ENCODE measurements around the gene HMG20A.
"Not testable (repeated sequence)": the region's sequence is repeated elsewhere in the genome, so short reads cannot be mapped to it uniquely, and the experiment has no call there.

The HMG20A gene

DNA sequence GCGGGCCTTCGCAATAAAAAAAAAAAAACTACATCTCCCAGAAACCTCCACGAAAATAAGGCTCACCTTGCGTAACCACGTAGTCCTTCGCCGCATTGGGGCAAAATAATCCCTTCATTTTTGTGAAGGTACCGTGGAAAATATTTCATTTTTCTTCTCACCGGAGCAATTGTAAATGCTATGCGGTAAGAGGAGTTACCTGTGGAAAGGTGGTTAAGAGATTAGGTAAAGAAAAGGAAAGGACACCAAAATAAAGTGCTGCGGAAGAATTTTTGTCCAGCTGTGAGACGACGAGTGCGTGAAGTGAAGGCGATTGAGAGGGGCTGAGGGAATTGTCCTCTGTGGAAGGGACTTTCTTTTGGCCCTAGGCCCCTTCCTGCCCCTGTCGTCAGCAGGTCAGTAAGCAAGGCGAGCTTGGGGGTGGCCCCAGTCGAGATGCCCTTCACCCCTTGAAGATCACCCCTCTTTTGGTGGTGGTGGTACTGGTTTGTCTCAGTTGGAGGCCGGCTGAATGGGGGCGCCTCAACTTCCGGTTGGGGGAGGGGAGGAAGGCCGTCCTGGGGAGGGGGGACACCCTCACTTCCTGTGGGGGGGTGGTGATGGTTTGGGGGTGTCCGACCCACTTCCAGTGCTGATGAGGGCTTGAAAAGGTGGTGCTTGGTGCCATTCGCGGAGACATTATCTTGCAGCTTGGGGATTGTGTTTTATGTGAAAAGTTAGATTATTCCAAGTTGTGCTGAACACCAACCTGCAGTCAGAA is at the start of gene HMG20A:
TSS of gene HMG20A (plus strand) at position 279 of the 760 bp plus-strand sequence. CDS start 37,520 bp downstream, outside the sequence.
- DNase-seq: peak; percentile 86

DNA sequence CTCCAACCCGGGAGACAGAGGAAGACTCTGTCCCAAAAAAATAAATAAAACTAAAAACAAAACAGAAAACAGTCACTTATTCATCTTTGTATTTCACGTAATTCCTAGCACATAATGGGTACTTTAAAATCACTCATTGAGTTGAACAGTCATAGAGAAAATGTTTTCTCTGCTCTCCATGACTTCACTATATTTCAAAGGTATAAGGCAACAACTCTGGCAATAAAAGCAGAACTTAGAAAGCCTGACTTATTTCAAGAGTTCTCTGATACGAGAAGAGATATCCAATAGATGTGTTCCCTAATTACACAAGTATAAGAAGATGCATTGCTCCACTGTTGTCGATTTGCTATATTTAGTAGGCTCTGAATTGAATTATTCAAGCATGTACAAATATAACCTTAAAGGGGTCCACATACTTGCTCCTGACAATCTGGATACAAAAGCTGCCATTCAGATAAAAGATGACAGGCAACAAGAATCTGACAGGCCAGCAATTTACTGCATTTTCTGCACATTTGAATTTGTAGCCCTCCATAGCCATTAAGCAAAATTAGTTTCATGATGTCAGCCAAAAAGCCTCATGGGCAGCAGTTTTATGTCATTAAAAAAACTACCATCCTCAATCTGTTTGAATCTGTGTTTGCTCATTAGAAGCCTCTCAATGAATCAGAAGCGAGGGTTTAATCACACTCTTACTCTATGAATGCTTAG is 48.7 kb upstream of the HMG20A start:
- no peak for DNase-seq

DNA sequence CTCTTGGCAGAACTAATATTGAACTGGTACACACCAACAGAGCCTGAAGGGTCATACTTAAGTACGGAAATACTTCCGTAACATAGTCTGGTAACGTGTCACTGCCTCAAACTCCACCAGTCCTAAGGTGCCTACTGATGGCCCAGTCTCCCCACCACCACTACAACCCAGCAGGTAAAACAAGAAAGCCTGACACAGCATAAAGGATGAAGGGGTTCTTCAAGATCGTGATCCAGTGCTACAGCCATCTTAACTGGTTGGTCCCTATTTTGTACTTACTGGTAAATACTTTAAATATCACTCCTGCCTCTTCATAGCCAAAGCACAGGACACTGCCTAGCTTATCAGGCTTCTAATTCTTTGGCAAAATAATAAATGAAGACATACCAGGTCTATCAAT is 47.2 kb upstream of the HMG20A start:
- no peak for DNase-seq

DNA sequence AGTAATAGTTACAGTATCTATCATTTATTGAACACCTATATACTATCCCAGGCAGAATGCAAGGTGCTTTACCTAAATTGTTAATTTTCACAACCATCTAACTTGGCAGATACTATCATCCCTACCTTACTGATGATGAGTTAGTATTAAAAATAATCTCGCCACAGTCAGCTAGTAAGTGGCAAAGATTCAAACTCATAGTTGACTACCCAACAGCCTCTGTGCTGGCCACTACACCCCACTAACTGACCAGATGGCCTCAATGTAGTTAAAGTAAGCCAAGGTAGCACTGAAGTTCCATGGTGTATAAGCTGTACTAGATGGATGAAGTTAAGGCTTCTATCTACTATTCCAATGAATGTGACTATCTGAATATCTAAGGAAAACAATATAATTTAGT is 45.6 kb upstream of the HMG20A start:
- DNase-seq: no peak

DNA sequence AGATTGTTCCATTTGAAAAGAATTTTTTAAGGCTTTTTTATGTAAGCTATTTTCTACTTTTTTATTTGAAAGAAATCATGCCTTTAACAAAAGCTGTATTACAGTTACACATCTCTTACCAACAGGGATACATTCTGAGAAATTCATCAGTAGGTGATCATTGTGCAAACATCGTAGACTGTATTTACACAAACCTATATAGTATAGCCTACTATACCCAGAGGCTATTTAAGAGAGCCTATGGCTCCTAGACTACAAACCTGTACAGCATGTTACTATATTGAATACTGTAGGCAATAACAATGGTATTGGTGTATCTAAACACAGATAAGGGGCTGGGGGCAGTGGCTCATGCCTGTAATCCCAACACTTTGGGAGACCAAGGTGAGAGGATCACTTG is 43.9 kb upstream of the HMG20A start:
- no peak for DNase-seq

DNA sequence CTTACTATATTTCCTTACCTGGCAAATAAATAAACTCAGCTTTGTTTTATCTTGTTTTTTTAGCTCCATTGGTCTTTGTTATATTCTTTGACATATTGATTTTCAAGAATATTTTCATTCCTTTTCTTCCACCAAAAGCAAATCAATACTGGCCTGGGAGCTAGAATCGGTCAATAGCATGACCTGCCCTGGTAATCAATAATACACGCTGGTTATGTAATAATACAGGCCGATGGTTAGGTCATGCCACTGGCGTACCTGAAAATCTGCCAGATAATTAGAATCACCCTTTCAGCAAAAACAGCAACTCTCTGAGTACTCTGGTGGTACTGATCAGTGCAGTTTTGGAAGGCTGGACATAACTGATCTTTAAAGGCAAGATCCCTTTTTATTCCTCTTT is 40.7 kb upstream of the HMG20A start:
- no peak for DNase-seq

DNA sequence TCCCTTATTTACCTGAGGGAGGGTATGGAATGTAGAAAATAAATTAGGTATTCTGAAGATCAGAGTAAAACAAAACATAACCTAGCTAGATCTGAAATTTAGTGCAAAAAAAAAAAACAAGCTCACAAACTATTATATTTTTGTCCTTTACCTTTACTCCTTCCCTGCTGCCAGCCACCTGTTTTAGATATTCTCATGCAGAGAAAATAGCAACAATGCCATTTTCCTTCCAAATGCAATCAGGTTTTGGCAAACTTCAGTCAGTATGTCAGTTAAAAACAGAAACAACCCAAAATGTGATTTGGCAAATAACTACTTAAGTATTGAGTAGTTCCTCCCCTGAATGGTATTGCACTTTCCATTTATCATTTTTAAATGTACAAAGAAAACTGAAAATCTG is 36.6 kb upstream of the HMG20A start:
- no peak for DNase-seq

DNA sequence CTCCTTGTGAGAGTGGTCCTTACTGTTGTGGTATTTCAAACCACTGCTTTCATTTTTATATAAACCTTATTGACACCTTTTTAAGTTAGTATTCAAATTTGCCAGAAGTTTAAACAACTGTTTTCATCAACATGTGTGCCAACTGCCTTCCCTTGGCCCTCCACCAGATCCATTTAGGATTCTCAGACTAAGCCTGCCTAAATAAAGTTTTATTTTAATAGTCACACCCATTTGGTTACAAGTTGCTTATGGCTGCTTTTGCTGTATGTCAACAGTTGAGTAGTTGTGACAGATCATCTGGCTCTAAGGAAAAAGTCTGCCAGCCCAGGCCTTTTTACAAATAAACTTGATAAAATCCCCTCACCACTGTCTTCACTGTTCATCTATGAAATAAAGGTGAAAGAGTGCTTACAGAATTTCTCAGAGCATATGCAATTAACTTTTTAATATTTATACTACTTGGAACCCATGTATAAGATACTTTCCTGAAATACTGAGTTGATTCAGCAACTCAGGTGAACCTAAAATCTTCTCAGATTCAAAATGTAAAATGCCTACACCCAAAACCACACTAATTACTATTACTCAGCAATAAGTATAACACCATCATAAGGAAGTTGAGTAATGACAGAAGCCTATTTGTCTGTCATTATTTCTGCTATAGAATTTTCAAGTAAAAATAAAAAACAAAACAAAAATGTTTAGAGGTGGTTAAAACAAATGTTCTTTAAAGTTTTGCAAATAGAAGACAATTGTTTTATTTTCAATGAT is 35.9 kb upstream of the HMG20A start:
- DNase-seq: no peak

DNA sequence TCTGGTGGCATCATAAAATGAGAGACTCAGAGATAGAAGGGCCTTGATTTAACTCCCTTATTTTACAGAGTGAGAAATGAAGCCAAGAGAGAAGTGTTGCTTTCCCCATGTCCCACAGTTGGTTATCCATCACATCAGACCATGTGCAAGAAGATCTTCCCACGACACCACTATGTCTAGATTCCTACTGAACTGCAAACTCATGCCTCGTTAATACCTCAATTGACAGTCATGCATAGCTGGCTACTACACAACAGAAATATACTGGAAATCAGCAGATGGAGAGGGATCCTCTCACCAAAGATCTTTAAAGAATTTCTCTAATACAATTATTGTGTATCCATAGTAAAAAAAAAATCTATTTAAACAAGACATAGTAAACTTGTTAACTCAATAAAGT is 34.1 kb upstream of the HMG20A start:
- no peak for DNase-seq

DNA sequence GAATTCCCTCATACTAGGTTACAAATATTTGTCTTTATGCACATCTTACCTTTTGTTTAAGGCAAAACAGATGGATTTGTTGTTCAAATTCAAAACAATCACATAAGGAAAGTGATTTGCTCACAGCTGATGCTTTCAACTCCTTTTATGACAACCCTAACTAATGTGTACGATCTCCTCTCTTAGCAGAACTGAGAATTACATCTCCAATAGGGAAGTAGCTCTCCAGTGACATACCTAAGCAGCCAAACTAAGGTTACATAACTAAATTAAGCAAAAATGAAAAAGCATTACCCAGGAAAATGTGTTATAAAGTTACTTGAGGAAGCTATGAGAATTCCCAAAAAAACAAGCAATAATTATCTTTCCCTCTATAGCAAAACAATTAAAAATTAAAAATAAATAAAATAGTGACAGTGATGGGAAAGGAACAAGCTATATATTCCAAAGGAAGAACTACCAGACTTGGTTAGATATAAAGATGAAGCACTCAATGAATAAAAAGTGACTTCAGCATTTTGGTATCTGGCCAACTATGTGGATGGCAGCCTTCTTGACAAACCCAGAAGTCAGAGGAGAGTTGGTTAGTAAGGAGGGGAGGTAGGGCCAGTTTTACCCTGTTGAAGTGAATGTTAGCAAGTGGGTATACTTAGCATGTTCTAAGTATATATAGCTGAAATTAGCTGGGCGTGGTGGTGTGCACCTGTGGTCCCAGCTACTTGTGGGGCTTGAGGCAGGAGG is 33.2 kb upstream of the HMG20A start:
- DNase-seq: no peak

DNA sequence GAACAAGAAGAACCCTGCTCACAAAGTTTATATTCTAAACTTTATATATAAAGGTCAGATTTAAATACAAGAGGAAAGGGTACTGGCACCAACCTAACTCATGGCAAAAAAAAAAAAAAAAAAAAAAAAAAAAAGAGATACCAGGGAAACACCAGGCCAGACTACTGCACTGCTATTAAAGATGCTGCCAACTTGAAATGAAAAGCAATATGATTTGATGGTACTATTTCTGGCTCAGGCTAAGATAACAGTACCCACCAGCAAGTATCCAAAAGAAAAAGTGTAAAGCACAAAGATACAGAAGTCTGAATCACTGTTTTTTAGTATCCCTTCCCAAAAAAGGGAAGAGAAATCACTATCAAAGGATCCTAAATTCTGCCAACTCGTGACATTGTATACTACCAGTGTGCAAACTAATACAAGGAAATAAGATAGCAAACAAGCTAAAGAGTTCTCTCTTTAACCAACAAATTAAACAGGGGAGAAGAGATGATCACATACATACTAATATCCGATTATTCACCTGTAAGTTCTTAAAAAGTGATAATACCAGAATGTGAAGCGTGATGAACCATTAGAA is 29.2 kb upstream of the HMG20A start:
- no peak for DNase-seq

DNA sequence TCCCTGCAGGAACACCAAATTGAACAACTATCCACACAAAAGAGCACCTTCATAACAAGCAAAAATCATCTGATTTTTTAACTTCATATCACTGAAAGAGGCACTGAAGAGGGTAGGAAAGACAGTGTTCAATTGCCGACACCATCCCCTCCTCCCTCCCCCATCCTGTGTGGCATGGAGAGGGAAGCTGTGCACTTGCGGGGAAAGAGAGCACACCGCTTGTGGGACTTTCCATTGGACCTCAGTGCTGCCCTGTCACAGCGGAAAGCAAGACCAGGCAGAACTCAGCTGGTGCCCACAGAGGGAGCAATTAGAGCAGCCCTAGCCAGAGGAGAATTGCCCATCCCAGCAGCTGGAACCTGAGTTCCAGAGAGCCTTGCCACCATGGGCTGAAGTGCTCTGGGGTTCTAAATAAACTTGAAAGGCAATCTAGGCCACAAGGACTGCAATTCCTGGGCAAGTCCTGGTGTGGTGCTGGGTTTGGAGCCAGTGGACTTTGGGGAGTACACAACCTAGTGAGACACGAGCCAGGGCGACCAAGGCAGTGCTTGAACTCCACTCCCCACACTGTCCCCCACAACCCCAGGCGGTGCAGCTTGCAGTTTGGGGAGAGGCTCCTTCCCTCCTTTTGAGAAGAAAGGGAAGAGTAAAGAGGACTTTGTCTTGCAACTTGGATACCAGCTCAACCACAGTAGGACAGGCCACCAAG is 27.8 kb upstream of the HMG20A start:
- no peak for DNase-seq

DNA sequence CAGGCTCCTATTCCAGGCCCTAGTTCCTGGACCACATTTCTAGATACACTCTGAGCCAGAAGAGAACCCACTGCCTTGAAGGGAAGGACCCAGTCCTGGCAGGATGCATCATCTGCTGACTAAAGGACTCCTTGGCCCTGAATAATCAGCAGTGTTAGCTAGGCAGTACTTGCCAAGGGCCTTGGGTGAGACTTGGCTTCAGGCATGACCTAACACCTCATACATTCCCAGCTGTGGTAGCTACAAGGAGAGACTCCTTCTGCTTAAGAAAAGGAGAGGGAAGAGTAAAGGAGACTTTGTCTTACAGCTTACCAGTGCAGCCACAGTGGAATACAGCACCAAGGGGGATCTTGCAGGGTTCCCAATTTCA is 27.2 kb upstream of the HMG20A start:
- DNase-seq: no peak

DNA sequence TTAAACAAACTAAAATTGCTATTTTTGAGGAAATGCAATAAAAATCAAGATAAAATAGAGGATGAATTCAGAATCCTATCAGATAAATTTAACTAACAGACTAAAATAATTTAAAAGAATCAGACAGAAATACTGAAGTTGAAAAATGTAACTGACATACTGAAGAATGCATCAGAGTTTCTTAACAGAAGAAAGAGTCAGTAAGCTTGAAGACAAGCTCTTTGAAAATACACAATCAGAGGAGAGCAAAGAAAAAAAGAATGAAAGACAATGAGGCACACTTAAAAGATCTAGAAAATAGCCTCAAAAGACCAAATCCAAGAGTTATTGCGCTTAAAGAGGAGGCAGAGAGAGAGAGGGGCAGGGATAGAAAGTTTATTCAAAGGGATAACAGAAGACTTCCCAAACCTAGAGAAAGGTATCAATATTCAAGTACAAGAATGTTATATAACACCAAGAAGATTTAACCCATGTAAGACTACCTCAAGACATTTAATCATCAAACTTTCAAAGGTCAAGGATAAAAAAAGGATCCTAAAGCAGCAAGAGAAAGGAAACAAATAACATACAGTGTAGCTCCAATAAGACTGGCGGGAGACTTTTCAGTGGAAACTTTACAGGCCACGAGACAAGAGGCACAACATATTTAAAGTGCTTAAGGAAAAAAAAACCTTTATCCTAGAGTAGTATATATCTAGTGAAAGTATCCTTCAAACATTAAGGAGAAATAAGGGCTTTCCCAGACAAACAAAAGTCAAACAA is 25.5 kb upstream of the HMG20A start:
- DNase-seq: no peak

DNA sequence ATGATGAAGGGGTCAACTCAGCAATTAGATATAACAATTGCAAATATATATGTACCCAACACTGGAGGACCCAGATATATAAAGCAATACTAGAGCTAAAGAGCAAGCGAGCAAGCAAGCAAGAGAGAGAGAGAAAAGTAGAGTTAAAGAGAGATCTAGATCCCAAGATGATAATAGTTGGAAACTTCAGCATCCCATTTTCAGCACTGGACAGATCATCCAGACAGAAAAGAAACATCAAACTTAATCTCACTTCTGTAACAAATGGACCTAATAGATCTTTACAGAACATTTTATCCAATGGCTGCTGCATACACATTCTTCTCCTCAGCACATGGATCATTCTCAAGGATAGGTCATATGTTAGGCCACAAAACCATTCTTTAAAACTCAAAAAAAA is 24.0 kb upstream of the HMG20A start:
- DNase-seq: no peak

DNA sequence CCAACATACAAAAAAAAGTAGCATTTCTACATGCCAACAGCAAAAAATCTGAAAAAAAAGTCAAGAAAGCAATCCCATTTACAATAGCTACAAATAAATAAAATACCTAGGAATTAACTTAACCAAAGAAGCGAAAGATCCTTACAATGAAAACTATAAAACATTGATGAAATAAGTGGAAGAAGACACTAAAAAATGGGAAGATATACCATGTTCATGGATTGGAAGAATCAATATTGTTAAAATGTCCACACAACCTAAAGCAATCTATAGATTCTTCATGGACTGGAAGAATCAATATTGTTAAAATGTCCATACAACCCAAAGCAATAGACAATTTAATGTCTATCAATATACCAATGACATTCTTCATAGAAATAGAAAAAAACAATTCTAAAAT is 21.8 kb upstream of the HMG20A start:
- no peak for DNase-seq

DNA sequence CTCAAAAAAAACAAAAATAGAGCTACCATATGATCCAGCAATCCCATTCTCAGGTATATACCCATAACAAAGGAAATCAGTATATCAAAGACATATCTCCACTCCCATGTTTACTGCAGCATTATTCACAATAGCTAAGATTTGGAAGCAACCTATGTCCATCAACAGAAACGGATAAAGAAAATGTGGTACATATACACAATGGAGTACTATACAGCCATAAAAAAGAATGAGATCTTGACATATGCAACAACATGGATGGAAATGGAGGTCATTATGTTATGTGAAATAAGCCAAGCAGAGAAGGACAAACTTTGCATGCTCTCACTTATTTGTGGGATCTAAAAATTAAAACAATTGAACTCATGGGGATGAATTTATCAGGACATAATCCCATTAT is 20.4 kb upstream of the HMG20A start:
- no peak for DNase-seq

DNA sequence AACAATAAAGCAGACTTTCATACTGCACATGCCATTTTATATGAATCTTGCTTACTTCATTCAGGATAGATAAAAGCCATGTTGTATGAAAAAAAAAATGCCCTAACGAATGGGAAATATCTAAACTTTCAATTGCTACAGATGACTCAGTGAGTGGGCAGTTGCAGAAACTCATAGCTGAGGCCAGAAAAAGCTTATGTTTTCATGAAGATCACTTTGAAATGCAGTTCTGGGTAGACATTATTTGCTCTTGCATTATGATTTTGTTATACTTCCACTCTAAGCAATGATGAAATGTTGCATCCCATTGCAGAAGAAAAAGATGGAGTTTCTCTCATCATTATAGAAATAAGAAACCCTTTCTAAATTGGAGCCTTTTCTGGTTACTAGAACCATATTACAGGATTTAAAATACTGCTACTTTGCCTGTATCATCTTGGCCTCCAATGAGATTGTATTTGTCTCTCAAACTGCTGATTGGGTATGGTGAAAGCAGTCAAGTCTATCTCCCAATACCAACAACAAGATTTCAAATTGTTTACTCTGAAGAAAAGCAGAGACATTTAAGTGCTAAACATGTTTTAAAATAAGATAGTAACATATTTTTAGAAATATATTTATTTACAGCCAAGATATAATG is 17.8 kb upstream of the HMG20A start:
- no peak for DNase-seq

DNA sequence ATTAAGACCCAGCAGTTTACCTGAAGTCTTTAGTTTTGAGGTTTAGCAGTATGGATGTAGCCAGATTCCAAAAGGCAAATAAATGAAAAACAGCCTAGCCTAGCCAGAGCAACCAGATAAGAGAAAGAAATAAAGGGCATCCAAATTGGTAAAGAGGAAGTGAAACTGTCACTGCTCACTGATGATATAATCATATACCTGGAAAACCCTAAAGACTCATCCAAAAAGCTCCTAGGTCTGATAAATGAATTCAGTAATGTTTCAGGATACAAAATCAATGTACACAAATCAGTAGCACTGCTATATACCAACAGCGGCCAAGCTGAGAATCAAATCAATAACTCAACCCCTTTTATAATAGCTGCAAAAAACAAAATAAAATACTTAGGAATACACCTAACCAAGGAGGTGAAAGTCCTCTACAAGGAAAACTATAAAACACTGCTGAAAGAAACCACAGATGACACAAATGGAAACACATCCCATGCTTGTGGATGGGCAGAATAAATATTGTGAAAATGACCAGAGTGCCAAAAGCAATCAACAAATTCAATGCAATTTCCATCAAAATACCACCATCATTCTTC is 14.4 kb upstream of the HMG20A start:
- DNase-seq: not testable (repeated sequence)

DNA sequence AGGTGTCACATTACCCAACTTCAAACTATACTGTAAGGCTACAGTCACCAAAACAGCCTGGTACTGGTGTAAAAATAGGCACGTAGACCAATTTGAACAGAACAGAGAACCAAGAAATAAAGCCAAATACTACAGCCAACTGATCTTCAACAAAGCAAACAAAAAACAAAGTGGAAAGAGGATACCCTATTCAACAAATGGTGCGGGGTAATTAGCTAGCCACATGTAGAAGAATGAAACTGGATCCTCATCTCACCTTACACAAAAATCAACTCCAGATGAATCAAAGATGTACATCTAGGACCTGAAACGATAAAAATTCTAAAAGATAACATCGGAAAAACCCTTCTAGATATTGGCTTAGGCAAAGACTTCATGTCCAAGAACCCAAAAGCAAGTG is 13.8 kb upstream of the HMG20A start:
- peak; percentile 43 for DNase-seq
